ENCODE results near the gene INPP5A. TPM values are rescaled to one million over a fixed set of nuclear protein-coding genes. Genes with fewer than 3 reads are reported as not detected.

Gene INPP5A
- total and polyA plus RNA-seq, 9 of the 15 experiments (the other 6 are each of a cell fraction or from before 2014, with no cell fraction given) = 0.66 to 11.6 (median 7.7) TPM

- no TSS peak for BruUV-seq (replicated peaks)
- TF ChIP-seq YBX1 (IDR thresholded peaks at IDR 0.05) = no peak
- TF ChIP-seq ARHGAP35 (IDR thresholded peaks at IDR 0.05; ENCODE audit: partially characterized antibody) = no peak
- TF ChIP-seq ZNF311 (CRISPR knock-in tag; IDR thresholded peaks at IDR 0.05) = no peak
- TF ChIP-seq ZNF121 (CRISPR knock-in tag; conservative IDR thresholded peaks at IDR 0.05) = no peak
- TF ChIP-seq SAFB (IDR thresholded peaks at IDR 0.05; ENCODE audit: borderline replicate concordance, low read depth, low read length) = no peak
- TF ChIP-seq BCOR (IDR thresholded peaks at IDR 0.05) = no peak
- TF ChIP-seq ZSCAN29 (IDR thresholded peaks at IDR 0.05) = no peak
- TF ChIP-seq ZBTB8A (IDR thresholded peaks at IDR 0.05; ENCODE audit: partially characterized antibody) = no peak
- TF ChIP-seq ZNF561 (CRISPR knock-in tag; conservative IDR thresholded peaks at IDR 0.05) = no peak
- TF ChIP-seq GABPB1 (CRISPR knock-in tag; IDR thresholded peaks at IDR 0.05) = no peak
- TF ChIP-seq U2AF1 (optimal IDR thresholded peaks at IDR 0.05; ENCODE audit: low read depth, low read length) = no peak
- no peak for TF ChIP-seq FOXK2 (conservative IDR thresholded peaks at IDR 0.05 in 1 of 2, IDR thresholded peaks at IDR 0.05 in 1 of 2; ENCODE audit: low read depth in 2 of 2)
- peaks cover 0 to 10% of the 10 kb centered on the region in 2 experiments; a peak in 1 of 5 replicates for H3K4me1 ChIP-seq (replicated peaks in 1 of 2; ENCODE audit: control insufficient read depth in 2 of 2, insufficient read depth in 2 of 2, low read length in 2 of 2)
- DNase-seq (ENCODE audit: extremely low read depth in 1 of 4, low spot score in 3 of 4) (no peak), FAIRE-seq (no peak), ATAC-seq (no peak)
- no peaks in the 10 kb centered on the region for H3K27me3 ChIP-seq (ENCODE audit: control insufficient read depth in 2 of 2, insufficient read depth in 2 of 2, low read length in 2 of 2)
- ChIA-PET POLR2A (interaction anchor here (1.6 kb wide), 1 partner anchor 17 kb away, joined by 3 read pairs; no protein-coding TSS in a partner anchor), CTCF (ENCODE audit: low intra/inter-chr PET ratio) (no interaction called here)
- H3K9ac ChIP-seq (ENCODE audit: insufficient read depth in 1 of 2, low read depth in 2 of 2, low read length in 2 of 2) = no peak overlapping the region
- no peaks in the 10 kb centered on the region for H4K20me1 ChIP-seq (replicated peaks; ENCODE audit: control insufficient read depth, insufficient read depth, low read length)
- H3K27ac ChIP-seq (ENCODE audit: extremely low read depth, low read depth, low read length) = no peak overlapping the region
- no peaks in the 10 kb centered on the region for H3K9me3 ChIP-seq (replicated peaks; ENCODE audit: control insufficient read depth, insufficient read depth, low read depth, low read length)
- intact Hi-C loops (cut with micrococcal nuclease) = no loop called here
- H3K9me1 ChIP-seq (ENCODE audit: control insufficient read depth, insufficient read depth, low read length) = peaks cover 2% of the 10 kb centered on the region
- H3K36me3 ChIP-seq (ENCODE audit: control insufficient read depth, insufficient read depth, low read length) = no peaks in the 10 kb centered on the region
- no peak overlapping the region for H3K4me3 ChIP-seq
- no peak overlapping the region for H3K4me2 ChIP-seq (ENCODE audit: insufficient read depth, low read length)
- in situ Hi-C loops (cut with MboI) = no loop called here
- H2AFZ ChIP-seq (ENCODE audit: low read depth, low read length) = no peak overlapping the region
- WGBS (ENCODE audit: insufficient coverage, low coverage, missing lambda C conversion rate) = 70% methylated on average over 15 of the region's 20 CpGs
- no peaks in the 10 kb centered on the region for H3K79me2 ChIP-seq (ENCODE audit: control insufficient read depth, insufficient read depth, low read length)
Observed at GRCh38 chr10:132616996-132617736, 79.6 kb downstream of the INPP5A start.

Measured in K562 (cell line).